HEK293 (cell line): ENCODE results near the gene CCDC127.

ENCODE experiments used
- CTCF ChIA-PET: fragments of 350-600 bp; formaldehyde crosslinking; extraction: SDS; loops from one replicate; lab custom pipeline; 2021; ENCODE audit warnings: antibody characterized with exemption; lab: Yijun Ruan, JAX
- POLR2A ChIA-PET: fragments of 300-600 bp; formaldehyde crosslinking; extraction: SDS; loops from one replicate; lab custom pipeline; 2020; ENCODE audit warnings: antibody characterized with exemption, inconsistent platforms; lab: Yijun Ruan, JAX
- H3K27ac ChIP-seq: fragments of 200-500 bp; sonication (Bioruptor generic); 2 replicates; pipeline ENCODE4 v1.5.1; 2014; ENCODE audit warnings: low read depth, low read length, control low read depth, inconsistent platforms; ENCODE audit errors: extremely low read depth
- H3K36me3 ChIP-seq, 2 experiments: fragments of 200-500 bp in 1 of 2; sonication (Bioruptor generic) in 1 of 2; 1 replicate in 1 of 2; 2 replicates in 1 of 2; pipeline ENCODE4 v1.5.1; 2014 to 2017; ENCODE audit warnings: inconsistent platforms in 2 of 2, low read length in 2 of 2; ENCODE audit not compliant: control insufficient read depth in 2 of 2, insufficient read depth in 1 of 2
- H3K4me1 ChIP-seq: fragments of 200-500 bp; sonication (Bioruptor generic); 2 replicates; pipeline ENCODE4 v1.5.1; 2014; ENCODE audit warnings: mild to moderate bottlenecking, low read length, inconsistent platforms; ENCODE audit not compliant: control insufficient read depth, insufficient read depth
- H3K4me3 ChIP-seq: 2 replicates; pipeline ENCODE4 v1.5.1; 2011; ENCODE audit warnings: low read depth, mild to moderate bottlenecking, control low read depth, low read length, moderate library complexity
- H3K9me3 ChIP-seq: fragments of 200-500 bp; sonication (Bioruptor generic); 2 replicates; pipeline ENCODE4 v1.5.1; 2014; ENCODE audit warnings: low read depth, low read length, inconsistent platforms; ENCODE audit not compliant: control insufficient read depth, insufficient read depth
- AEBP2 ChIP-seq: fragments of 450-650 bp; formaldehyde crosslinking; IDR thresholded peaks from 2 replicates; pipeline ENCODE4 v1.5.1; 2016; ENCODE audit warnings: missing biosample characterization, missing genetic modification characterization, borderline replicate concordance
- BCL11B ChIP-seq: fragments of 450-650 bp; formaldehyde crosslinking; IDR thresholded peaks from 2 replicates; pipeline ENCODE4 v1.5.1; 2016; ENCODE audit warnings: low read depth, missing biosample characterization, missing genetic modification characterization
- EGR2 ChIP-seq: fragments of 450-650 bp; formaldehyde crosslinking; IDR thresholded peaks from 2 replicates; pipeline ENCODE4 v1.5.1; 2016; ENCODE audit warnings: low read depth, missing biosample characterization, missing genetic modification characterization
- GLIS2 ChIP-seq: fragments of 450-650 bp; formaldehyde crosslinking; IDR thresholded peaks from 2 replicates; pipeline ENCODE4 v1.5.1; 2016; ENCODE audit warnings: missing biosample characterization, missing genetic modification characterization
- HOXD13 ChIP-seq: sonication (generic); formaldehyde crosslinking; IDR thresholded peaks from 2 replicates; pipeline ENCODE4 v1.8.0; 2022; ENCODE audit warnings: missing genetic modification reagents, borderline replicate concordance
- OSR2 ChIP-seq: fragments of 450-650 bp; formaldehyde crosslinking; IDR thresholded peaks from 2 replicates; pipeline ENCODE4 v1.5.1; 2016; ENCODE audit warnings: missing biosample characterization, missing genetic modification characterization
- PRDM6 ChIP-seq: fragments of 450-650 bp; formaldehyde crosslinking; IDR thresholded peaks from 2 replicates; pipeline ENCODE4 v1.5.1; 2017; ENCODE audit warnings: missing biosample characterization, missing genetic modification characterization
- SP7 ChIP-seq: fragments of 450-650 bp; formaldehyde crosslinking; IDR thresholded peaks from 2 replicates; pipeline ENCODE4 v1.5.1; 2016; ENCODE audit warnings: missing biosample characterization, missing genetic modification characterization
- YY2 ChIP-seq: fragments of 450-650 bp; formaldehyde crosslinking; IDR thresholded peaks from 2 replicates; pipeline ENCODE4 v1.5.1; 2016; ENCODE audit warnings: missing biosample characterization, missing genetic modification characterization
- ZBTB17 ChIP-seq: fragments of 450-650 bp; formaldehyde crosslinking; IDR thresholded peaks from 2 replicates; pipeline ENCODE4 v1.5.1; 2016; ENCODE audit warnings: missing biosample characterization, missing genetic modification characterization
- ZNF169 ChIP-seq: fragments of 450-650 bp; formaldehyde crosslinking; IDR thresholded peaks from 2 replicates; pipeline ENCODE4 v1.5.1; 2016; ENCODE audit warnings: missing biosample characterization, missing genetic modification characterization
- ZNF2 ChIP-seq: fragments of 450-650 bp; formaldehyde crosslinking; IDR thresholded peaks from 2 replicates; pipeline ENCODE4 v1.5.1; 2016; ENCODE audit warnings: missing biosample characterization, missing genetic modification characterization
- ZNF202 ChIP-seq: fragments of 450-650 bp; formaldehyde crosslinking; IDR thresholded peaks from 2 replicates; pipeline ENCODE4 v1.5.1; 2016; ENCODE audit warnings: missing biosample characterization, missing genetic modification characterization, borderline replicate concordance
- ZNF23 ChIP-seq: fragments of 450-650 bp; formaldehyde crosslinking; IDR thresholded peaks from 2 replicates; pipeline ENCODE4 v1.5.1; 2016; ENCODE audit warnings: missing biosample characterization, missing genetic modification characterization, borderline replicate concordance
- ZNF239 ChIP-seq: fragments of 450-650 bp; formaldehyde crosslinking; IDR thresholded peaks from 2 replicates; pipeline ENCODE4 v1.5.1; 2016; ENCODE audit warnings: missing biosample characterization, missing genetic modification characterization
- ZNF529 ChIP-seq: fragments of 450-650 bp; formaldehyde crosslinking; IDR thresholded peaks from 2 replicates; pipeline ENCODE4 v1.5.1; 2017; ENCODE audit warnings: missing genetic modification characterization, missing biosample characterization; ENCODE audit not compliant: insufficient replicate concordance
- ZNF530 ChIP-seq: fragments of 450-650 bp; formaldehyde crosslinking; IDR thresholded peaks from 2 replicates; pipeline ENCODE4 v1.5.1; 2016; ENCODE audit warnings: low read depth, missing biosample characterization, missing genetic modification characterization
- ZNF555 ChIP-seq: fragments of 450-650 bp; formaldehyde crosslinking; conservative IDR thresholded peaks from 2 replicates; pipeline ENCODE4 v1.5.1; 2017; ENCODE audit warnings: missing biosample characterization, mild to moderate bottlenecking, missing genetic modification characterization, inconsistent platforms
- ZNF791 ChIP-seq: fragments of 450-650 bp; formaldehyde crosslinking; IDR thresholded peaks from 2 replicates; pipeline ENCODE4 v1.5.1; 2016; ENCODE audit warnings: missing biosample characterization, missing genetic modification characterization

Gene CCDC127

GRCh38 chr5:153256-153655, 64.7 kb downstream of the CCDC127 start:
- H3K4me1 ChIP-seq, result no peaks in the 10 kb centered on the region
- CTCF ChIA-PET, result no interaction called here

GRCh38 chr5:152077-152476, 65.9 kb downstream of the CCDC127 start:
- peaks cover 3 to 7% of the 10 kb centered on the region in 2 experiments for H3K36me3 ChIP-seq
- POLR2A ChIA-PET, result no interaction called here

More at GRCh38 chr5:153256-153655, 64.7 kb downstream of the CCDC127 start:
- no peak for TF ChIP-seq ZNF555 (tag by site-specific recombination)
- no peak for TF ChIP-seq ZNF239 (tag by site-specific recombination)
- TF ChIP-seq ZNF202 (tag by site-specific recombination), result no peak
- no peak for TF ChIP-seq BCL11B (tag by site-specific recombination)
- TF ChIP-seq ZNF23 (tag by site-specific recombination), result no peak
- TF ChIP-seq ZNF2, result no peak
- no peak for TF ChIP-seq AEBP2 (tag by site-specific recombination)
- TF ChIP-seq ZNF791 (tag by site-specific recombination), result no peak
- TF ChIP-seq EGR2, result no peak
- no peak for TF ChIP-seq OSR2
- TF ChIP-seq PRDM6 (tag by site-specific recombination), result no peak
- no peak for TF ChIP-seq GLIS2 (tag by site-specific recombination)
- no peak for TF ChIP-seq ZNF530 (tag by site-specific recombination)
- no peak for TF ChIP-seq YY2 (tag by site-specific recombination)
- no peak for TF ChIP-seq ZNF529 (tag by site-specific recombination)
- no peak overlapping the region for H3K4me3 ChIP-seq
- peaks cover 3 to 6% of the 10 kb centered on the region in 2 experiments for H3K36me3 ChIP-seq
- POLR2A ChIA-PET, result no interaction called here
- H3K9me3 ChIP-seq, result peaks cover 4% of the 10 kb centered on the region
- H3K27ac ChIP-seq, result no peak overlapping the region

GRCh38 chr5:150746-151145, 67.2 kb downstream of the CCDC127 start:
- ChIA-PET CTCF (no interaction called here), POLR2A (no interaction called here)
- Histone ChIP-seq H3K27ac (no peak overlapping the region), H3K9me3 (peaks cover 4% of the 10 kb centered on the region), H3K4me3 (no peak overlapping the region), H3K4me1 (no peaks in the 10 kb centered on the region), H3K36me3 (peaks cover under 1 to 10% of the 10 kb centered on the region in 2 experiments)
- TF ChIP-seq ZNF169 (tag by site-specific recombination), result no peak

More at GRCh38 chr5:152077-152476, 65.9 kb downstream of the CCDC127 start:
- no peak overlapping the region for H3K4me3 ChIP-seq
- no peaks in the 10 kb centered on the region for H3K4me1 ChIP-seq
- CTCF ChIA-PET, result interaction anchor here (0.6 kb wide), 2 partner anchors 9 to 126 kb away, joined by 3 to 4 read pairs; no protein-coding TSS in a partner anchor
- H3K27ac ChIP-seq, result no peak overlapping the region
- no peak for TF ChIP-seq HOXD13 (CRISPR knock-in tag)
- no peak for TF ChIP-seq SP7
- TF ChIP-seq ZBTB17, result no peak
- H3K9me3 ChIP-seq, result peaks cover 4% of the 10 kb centered on the region
